HCT116 (cell line): ENCODE data around the gene HELZ2.

Experiments
- CTCF ChIP-seq, 3 experiments: fragments of 200-600 bp in 1 of 3; sonication (generic) in 1 of 3; IDR thresholded peaks in 2 of 3; conservative IDR thresholded peaks in 1 of 3; 2 replicates each; pipeline ENCODE4 v1.5.1; 2012 to 2017; ENCODE audit warnings: low read depth in 2 of 3, low read length in 2 of 3, antibody characterized with exemption in 1 of 3, borderline replicate concordance in 1 of 3, control low read depth in 1 of 3, mild to moderate bottlenecking in 1 of 3, mixed read lengths in 1 of 3, mixed run types in 1 of 3, moderate library complexity in 1 of 3; ENCODE audit not compliant: insufficient read depth in 1 of 3
- EZH2 ChIP-seq: fragments of 200-600 bp; sonication (generic); IDR thresholded peaks from 2 replicates; pipeline ENCODE4 v1.6.1; 2017; ENCODE audit warnings: antibody characterized with exemption, mixed run types
- EZH2phosphoT487 ChIP-seq: fragments of 200-600 bp; IDR thresholded peaks from 2 replicates; pipeline ENCODE4 v1.6.1; 2018; ENCODE audit warnings: antibody characterized with exemption, borderline replicate concordance
- POLR2A ChIP-seq: IDR thresholded peaks from 2 replicates; pipeline ENCODE4 v1.7.0; 2011; ENCODE audit warnings: borderline replicate concordance; ENCODE audit not compliant: insufficient read depth, insufficient read length; ENCODE audit errors: extremely low read depth

GRCh38 chr20:63567136-63567385 lies 7.0 kb downstream of the HELZ2 start:
- TF ChIP-seq CTCF (IDR thresholded peaks at IDR 0.05 in 2 of 3, conservative IDR thresholded peaks at IDR 0.05 in 1 of 3; ENCODE audit: borderline replicate concordance in 1 of 3, insufficient read depth in 1 of 3, low read depth in 2 of 3, low read length in 2 of 3), result no peak
- no peak for TF ChIP-seq EZH2
- TF ChIP-seq POLR2A, result no peak
- no peak for TF ChIP-seq EZH2phosphoT487
